ENCODE measurements around the gene CELF6.

DNA sequence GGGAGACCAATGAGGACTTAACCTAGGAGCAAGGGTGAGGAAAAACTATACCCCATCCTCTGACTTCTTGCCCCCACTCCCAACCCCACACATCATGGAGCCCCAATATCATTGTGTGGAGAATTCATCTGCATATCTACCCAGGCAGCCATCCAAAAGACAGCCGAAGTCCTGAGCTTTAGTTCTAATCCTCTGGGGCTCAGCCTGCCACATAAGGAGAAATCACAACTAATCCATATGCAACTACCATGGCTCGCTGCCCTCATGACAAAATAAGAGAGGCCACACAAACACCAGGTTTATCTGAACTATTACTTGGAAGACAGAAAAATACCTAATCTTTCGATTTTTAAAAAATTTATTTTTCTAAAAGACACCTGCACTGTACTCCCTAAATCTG, 38.2 kb upstream of the CELF6 start:
- TF ChIP-seq CTCF (IDR thresholded peaks at IDR 0.05) (no peak), POLR2A (IDR thresholded peaks at IDR 0.05) (no peak)

Data from lower leg skin (tissue), 3 donors.